Panc1 (cell line): ENCODE results near the gene GAB1. TPM values are rescaled to one million over a fixed set of nuclear protein-coding genes. Genes with fewer than 3 reads are reported as not detected.

Experiments used
- ATAC-seq: fragments of 200-7000 bp; cut with Tn5 transposase; 2 replicates; pipeline ENCODE4 v1.9.1; 2020; ENCODE audit warnings: mild to moderate bottlenecking, moderate library complexity
- BruUV-seq: library from RNA; stranded (reverse); fragments of 400-500 nt; replicated peaks from 2 replicates; lab custom pipeline; 2021; lab: Mats Ljungman, UMichigan
- CTCF ChIA-PET: fragments of 300-600 bp; sonication (Branson Sonifier 250); formaldehyde crosslinking; loops from one replicate; lab custom pipeline; 2022; ENCODE audit warnings: antibody characterized with exemption; lab: Charles Lee
- POLR2A ChIA-PET: fragments of 300-600 bp; sonication (Branson Sonifier 250); formaldehyde crosslinking; loops from one replicate; lab custom pipeline; 2022; ENCODE audit warnings: antibody characterized with exemption; lab: Charles Lee
- DNase-seq: peaks from one replicate; pipeline ENCODE4 v3.0.0-alpha.2; 2010; ENCODE audit warnings: low read depth, low spot score
- H3K27ac ChIP-seq: 2 replicates; pipeline ENCODE4 v1.5.1; 2011; ENCODE audit warnings: mild to moderate bottlenecking, low read length, inconsistent platforms
- H3K27me3 ChIP-seq: fragments of 200-500 bp; sonication (Bioruptor generic); 2 replicates; pipeline ENCODE4 v1.6.0; 2014; ENCODE audit warnings: low read length, inconsistent platforms; ENCODE audit not compliant: control insufficient read depth, insufficient read depth
- H3K36me3 ChIP-seq: fragments of 200-500 bp; sonication (Bioruptor generic); 2 replicates; pipeline ENCODE4 v1.5.1; 2014; ENCODE audit warnings: inconsistent platforms, mild to moderate bottlenecking, low read length, moderate library complexity; ENCODE audit not compliant: control insufficient read depth, insufficient read depth
- H3K4me1 ChIP-seq: 2 replicates; pipeline ENCODE4 v1.5.1; 2011; ENCODE audit warnings: inconsistent platforms, mild to moderate bottlenecking, low read length, moderate library complexity; ENCODE audit not compliant: control insufficient read depth, insufficient read depth
- H3K4me3 ChIP-seq, 2 experiments: 2 replicates each; pipeline ENCODE4 v1.5.1; 2011 to 2012; ENCODE audit warnings: low read depth in 2 of 2, low read length in 2 of 2, mild to moderate bottlenecking in 2 of 2, inconsistent platforms in 1 of 2, moderate library complexity in 1 of 2
- H3K9me3 ChIP-seq: fragments of 200-500 bp; sonication (Bioruptor generic); 2 replicates; pipeline ENCODE4 v1.5.1; 2014; ENCODE audit warnings: low read depth, mild to moderate bottlenecking, inconsistent platforms, low read length, moderate library complexity; ENCODE audit not compliant: control insufficient read depth, insufficient read depth
- CTCF ChIP-seq: fragments of 450-650 bp; IDR thresholded peaks from 2 replicates; pipeline ENCODE4 v1.5.1; 2017; ENCODE audit warnings: mild to moderate bottlenecking
- POLR2AphosphoS5 ChIP-seq: IDR thresholded peaks from 2 replicates; pipeline ENCODE4 v1.6.1; 2012; ENCODE audit warnings: mild to moderate bottlenecking, low read depth, low read length, moderate library complexity
- REST ChIP-seq, 2 experiments: IDR thresholded peaks; 2 replicates each; pipeline ENCODE4 v1.6.1; 2011 to 2012; ENCODE audit warnings: low read depth in 2 of 2, control low read depth in 1 of 2, low read length in 1 of 2, mild to moderate bottlenecking in 1 of 2, moderate library complexity in 1 of 2; ENCODE audit not compliant: insufficient read depth in 1 of 2
- SIN3A ChIP-seq: IDR thresholded peaks from 2 replicates; pipeline ENCODE4 v1.6.1; 2012; ENCODE audit warnings: low read depth, mild to moderate bottlenecking, low read length, moderate library complexity, borderline replicate concordance; ENCODE audit not compliant: insufficient read depth
- TCF7L2 ChIP-seq: IDR thresholded peaks from 2 replicates; pipeline ENCODE4 v1.6.1; 2011; ENCODE audit warnings: mild to moderate bottlenecking, low read depth, low read length, inconsistent platforms
- in situ Hi-C: cut with HindIII; loops from 2 replicates; pipeline ENCODE4 v1.10.0; 2016; ENCODE audit warnings: low sequenced_read_pairs, low pct_unique_long_range_greater_than_20kb
- intact Hi-C: fragments of 100-400 bp; cut with micrococcal nuclease; formaldehyde crosslinking; loops from one replicate; pipeline ENCODE4 v1.10.0; 2022; ENCODE audit not compliant: unreplicated experiment
- total RNA-seq: library from RNA; stranded (reverse); gene quantifications from one replicate; pipeline ENCODE4 v1.2.1, GENCODE V29; 2021; ENCODE audit not compliant: unreplicated experiment

GAB1 gene
- total RNA-seq, 1 experiment from 2014 or later = 2.8 TPM

GRCh38 chr4:143443728-143444127 is 107.1 kb downstream of the GAB1 start:
- H3K36me3 ChIP-seq = no peaks in the 10 kb centered on the region
- in situ Hi-C loops = no loop called here

GRCh38 chr4:143451186-143451585 is 114.5 kb downstream of the GAB1 start:
- no TSS peak for BruUV-seq
- Histone ChIP-seq H3K9me3 (no peaks in the 10 kb centered on the region), H3K4me3 (no peak overlapping the region), H3K27ac (no peak overlapping the region), H3K36me3 (no peaks in the 10 kb centered on the region), H3K27me3 (no peaks in the 10 kb centered on the region), H3K4me1 (no peaks in the 10 kb centered on the region)
- TF ChIP-seq SIN3A (no peak), TCF7L2 (no peak), CTCF (no peak), REST (IDR thresholded peaks at IDR 0.05; ENCODE audit: insufficient read depth in 1 of 2, low read depth in 2 of 2, low read length in 1 of 2) (no peak), POLR2AphosphoS5 (no peak)
- POLR2A ChIA-PET = no interaction called here
- no peak for ATAC-seq
- in situ Hi-C loops = no loop called here
- no peak for DNase-seq
- CTCF ChIA-PET = no interaction called here
- intact Hi-C loops = no loop called here

More at GRCh38 chr4:143443728-143444127, 107.1 kb downstream of the GAB1 start:
- TF ChIP-seq SIN3A (no peak), POLR2AphosphoS5 (no peak), REST (IDR thresholded peaks at IDR 0.05; ENCODE audit: insufficient read depth in 1 of 2, low read depth in 2 of 2, low read length in 1 of 2) (no peak), TCF7L2 (no peak), CTCF (no peak)
- ChIA-PET POLR2A (no interaction called here), CTCF (no interaction called here)
- intact Hi-C loops = no loop called here
- DNase-seq (no peak), ATAC-seq (no peak)
- H3K4me3 ChIP-seq = no peak overlapping the region
- no peaks in the 10 kb centered on the region for H3K9me3 ChIP-seq
- H3K27ac ChIP-seq = no peak overlapping the region
- no TSS peak for BruUV-seq
- no peaks in the 10 kb centered on the region for H3K4me1 ChIP-seq
- H3K27me3 ChIP-seq = no peaks in the 10 kb centered on the region
